HCT116 (cell line): ENCODE results near the gene AGAP1. TPM values are rescaled to one million over a fixed set of nuclear protein-coding genes. Genes with fewer than 3 reads are reported as not detected.

Experiments used
- ATAC-seq: fragments of 200-7000 bp; cut with Tn5 transposase; 2 replicates; pipeline ENCODE4 v1.9.1; 2020; ENCODE audit warnings: mild to moderate bottlenecking, moderate library complexity
- BruUV-seq: library from RNA; stranded (reverse); fragments of 400-500 nt; replicated peaks from 2 replicates; lab custom pipeline; 2021; lab: Mats Ljungman, UMichigan
- CTCF ChIA-PET: fragments of 300-600 bp; sonication (Branson Sonifier 250); formaldehyde crosslinking; loops from one replicate; lab custom pipeline; 2021; ENCODE audit warnings: antibody characterized with exemption; lab: Charles Lee
- POLR2A ChIA-PET: fragments of 300-600, 350-600 bp; sonication (Branson Sonifier 250); formaldehyde crosslinking; loops from one replicate; lab custom pipeline; 2021; ENCODE audit warnings: antibody characterized with exemption; lab: Charles Lee
- RAD21 ChIA-PET, 2 experiments: fragments of 300-600 bp; sonication (Branson Sonifier 250); formaldehyde crosslinking; loops; one replicate each; lab custom pipeline; 2023; ENCODE audit warnings: low total read pairs in 2 of 2; ENCODE audit not compliant: uncharacterized antibody in 2 of 2, unreplicated experiment in 2 of 2, low non-redundant PET in 1 of 2; lab: Charles Lee
- DNase-seq: peaks from one replicate; pipeline ENCODE4 v3.0.0-alpha.2; 2010; ENCODE audit warnings: low read depth, low spot score
- H2AFZ ChIP-seq: fragments of 200-600 bp; shearing (Covaris generic), sonication (generic); 2 replicates; pipeline ENCODE4 v1.6.1; 2017; ENCODE audit warnings: low read depth, mixed run types, mixed read lengths, antibody characterized with exemption, low read length; ENCODE audit not compliant: poor library complexity, severe bottlenecking
- H3K27ac ChIP-seq: 2 replicates; pipeline ENCODE4 v1.5.1; 2012; ENCODE audit warnings: low read depth, low read length
- H3K27me3 ChIP-seq: fragments of 200-600 bp; sonication (generic); 2 replicates; pipeline ENCODE4 v1.6.1; 2016; ENCODE audit warnings: mixed run types, low read length, mixed read lengths; ENCODE audit not compliant: insufficient read depth
- H3K36me3 ChIP-seq, 2 experiments: fragments of 200-500 bp in 1 of 2; fragments of 200-600 bp in 1 of 2; sonication (Bioruptor generic) in 1 of 2; sonication (generic) in 1 of 2; 2 replicates each; pipeline versions ENCODE4 v1.5.1 to v1.6.1; 2014 to 2016; ENCODE audit warnings: low read length in 2 of 2, inconsistent platforms in 1 of 2, mixed read lengths in 1 of 2, mixed run types in 1 of 2; ENCODE audit not compliant: insufficient read depth in 2 of 2, control insufficient read depth in 1 of 2
- H3K4me1 ChIP-seq, 2 experiments: fragments of 200-600 bp in 1 of 2; sonication (generic) in 1 of 2; 2 replicates each; pipeline versions ENCODE4 v1.5.1 to v1.6.1; 2012 to 2017; ENCODE audit warnings: low read length in 2 of 2, inconsistent platforms in 1 of 2, mild to moderate bottlenecking in 1 of 2, mixed read lengths in 1 of 2, mixed run types in 1 of 2, moderate library complexity in 1 of 2; ENCODE audit not compliant: insufficient read depth in 2 of 2, control insufficient read depth in 1 of 2
- H3K4me2 ChIP-seq: fragments of 200-600 bp; sonication (generic); 2 replicates; pipeline ENCODE4 v1.6.1; 2017; ENCODE audit warnings: mixed run types, low read length, mixed read lengths
- H3K4me3 ChIP-seq, 2 experiments: fragments of 200-600 bp in 1 of 2; sonication (generic) in 1 of 2; replicated peaks in 1 of 2; 2 replicates each; pipeline ENCODE4 v1.5.1; 2011 to 2016; ENCODE audit warnings: low read length in 2 of 2, control low read depth in 1 of 2, low read depth in 1 of 2, mild to moderate bottlenecking in 1 of 2, mixed read lengths in 1 of 2, mixed run types in 1 of 2
- H3K79me2 ChIP-seq: fragments of 200-600 bp; sonication (generic); 2 replicates; pipeline ENCODE4 v1.6.1; 2017; ENCODE audit warnings: mild to moderate bottlenecking, mixed run types, low read length, moderate library complexity, mixed read lengths; ENCODE audit not compliant: insufficient read depth
- H3K9ac ChIP-seq: fragments of 200-600 bp; sonication (generic); 2 replicates; pipeline ENCODE4 v1.6.1; 2016; ENCODE audit warnings: low read length, mixed read lengths
- H3K9me2 ChIP-seq: fragments of 200-600 bp; sonication (generic), shearing (Covaris generic); 2 replicates; pipeline ENCODE4 v1.6.1; 2017; ENCODE audit warnings: mixed run types, mild to moderate bottlenecking, moderate library complexity; ENCODE audit not compliant: insufficient read depth
- H3K9me3 ChIP-seq, 2 experiments: fragments of 200-500 bp in 1 of 2; fragments of 200-600 bp in 1 of 2; sonication (Bioruptor generic) in 1 of 2; sonication (generic) in 1 of 2; 2 replicates each; pipeline ENCODE4 v1.6.1; 2014 to 2017; ENCODE audit warnings: low read length in 2 of 2, mixed read lengths in 2 of 2, inconsistent platforms in 1 of 2, low read depth in 1 of 2, mild to moderate bottlenecking in 1 of 2, mixed run types in 1 of 2, moderate library complexity in 1 of 2; ENCODE audit not compliant: control insufficient read depth in 1 of 2, insufficient read depth in 1 of 2
- H4K20me1 ChIP-seq: fragments of 200-600 bp; sonication (generic), shearing (Covaris generic); 2 replicates; pipeline ENCODE4 v1.6.1; 2017; ENCODE audit warnings: mixed run types, mild to moderate bottlenecking, moderate library complexity; ENCODE audit not compliant: insufficient read depth
- CBX3 ChIP-seq: IDR thresholded peaks from 2 replicates; pipeline ENCODE4 v1.6.1; 2012; ENCODE audit warnings: low read depth
- CEBPB ChIP-seq: IDR thresholded peaks from 2 replicates; pipeline ENCODE4 v1.6.1; 2012; ENCODE audit warnings: low read depth
- CTCF ChIP-seq, 3 experiments: fragments of 200-600 bp in 1 of 3; sonication (generic) in 1 of 3; IDR thresholded peaks in 2 of 3; conservative IDR thresholded peaks in 1 of 3; 2 replicates each; pipeline ENCODE4 v1.5.1; 2012 to 2017; ENCODE audit warnings: low read depth in 2 of 3, low read length in 2 of 3, antibody characterized with exemption in 1 of 3, borderline replicate concordance in 1 of 3, control low read depth in 1 of 3, mild to moderate bottlenecking in 1 of 3, mixed read lengths in 1 of 3, mixed run types in 1 of 3, moderate library complexity in 1 of 3; ENCODE audit not compliant: insufficient read depth in 1 of 3
- EGR1 ChIP-seq: IDR thresholded peaks from 2 replicates; pipeline ENCODE4 v1.6.1; 2012; ENCODE audit warnings: low read depth
- ELF1 ChIP-seq: IDR thresholded peaks from 2 replicates; pipeline ENCODE4 v1.6.1; 2012; ENCODE audit warnings: low read depth, borderline replicate concordance
- EZH2 ChIP-seq: fragments of 200-600 bp; sonication (generic); IDR thresholded peaks from 2 replicates; pipeline ENCODE4 v1.6.1; 2017; ENCODE audit warnings: antibody characterized with exemption, mixed run types
- FOSL1 ChIP-seq: IDR thresholded peaks from 2 replicates; pipeline ENCODE4 v1.6.1; 2012; ENCODE audit warnings: low read depth
- JUND ChIP-seq: IDR thresholded peaks from 2 replicates; pipeline ENCODE4 v1.6.1; 2012
- POLR2A ChIP-seq: IDR thresholded peaks from 2 replicates; pipeline ENCODE4 v1.7.0; 2011; ENCODE audit warnings: borderline replicate concordance; ENCODE audit not compliant: insufficient read depth, insufficient read length; ENCODE audit errors: extremely low read depth
- POLR2AphosphoS5 ChIP-seq: IDR thresholded peaks from 2 replicates; pipeline ENCODE4 v1.6.1; 2011; ENCODE audit warnings: mild to moderate bottlenecking, low read depth, low read length, moderate library complexity
- RAD21 ChIP-seq: IDR thresholded peaks from 2 replicates; pipeline ENCODE4 v1.6.1; 2012; ENCODE audit warnings: low read depth, mild to moderate bottlenecking
- SIN3A ChIP-seq: IDR thresholded peaks from 2 replicates; pipeline ENCODE4 v1.6.1; 2012; ENCODE audit warnings: low read depth
- SP1 ChIP-seq: IDR thresholded peaks from 2 replicates; pipeline ENCODE4 v1.6.1; 2012; ENCODE audit warnings: low read depth
- SRF ChIP-seq: IDR thresholded peaks from 2 replicates; pipeline ENCODE4 v1.6.1; 2012; ENCODE audit warnings: low read depth
- TCF7L2 ChIP-seq: IDR thresholded peaks from 2 replicates; pipeline ENCODE4 v1.7.0; 2011; ENCODE audit warnings: borderline replicate concordance, inconsistent platforms; ENCODE audit not compliant: insufficient read depth, insufficient read length; ENCODE audit errors: extremely low read depth
- YY1 ChIP-seq: IDR thresholded peaks from 2 replicates; pipeline ENCODE4 v1.6.1; 2011; ENCODE audit warnings: low read length, low read depth, moderate library complexity, mild to moderate bottlenecking; ENCODE audit not compliant: insufficient replicate concordance; ENCODE audit errors: extremely low read depth
- ZFX ChIP-seq: fragments of 450-650 bp; IDR thresholded peaks from 2 replicates; pipeline ENCODE4 v1.6.1; 2017
- intact Hi-C: fragments of 100-400 bp; cut with micrococcal nuclease; formaldehyde crosslinking; loops from 2 replicates; pipeline ENCODE4 v1.10.0; 2022
- total RNA-seq: library from RNA; stranded (reverse); gene quantifications from one replicate; pipeline ENCODE4 v1.2.1, GENCODE V29; 2021; ENCODE audit not compliant: unreplicated experiment
- TF ChIP-seq, protein P1 (sequence below): IDR thresholded peaks from 2 replicates; pipeline ENCODE4 v1.6.1; 2012; ENCODE audit warnings: low read depth
- TF ChIP-seq, protein P2 (sequence below): IDR thresholded peaks from 2 replicates; pipeline ENCODE4 v1.6.1; 2012
- TF ChIP-seq, protein P3 (sequence below): IDR thresholded peaks from 2 replicates; pipeline ENCODE4 v1.6.1; 2012

Gene AGAP1
- total RNA-seq, 1 experiment from 2014 or later, result 43.8 TPM

- POLR2A ChIA-PET, result no interaction called here
- RAD21 ChIA-PET, result no interaction called here
- Histone ChIP-seq H3K4me2 (no peak overlapping the region), H3K9me2 (no peaks in the 10 kb centered on the region), H4K20me1 (no peaks in the 10 kb centered on the region; the same call in 1 of the 2 replicates), H3K9me3 (no peaks in the 10 kb centered on the region; a peak in 1 of 4 replicates), H3K27me3 (no peaks in the 10 kb centered on the region), H2AFZ (no peak overlapping the region), H3K4me1 (no peaks in the 10 kb centered on the region; a peak in 1 of 4 replicates), H3K79me2 (peaks cover 71% of the 10 kb centered on the region), H3K9ac (no peak overlapping the region), H3K27ac (no peak overlapping the region), H3K4me3 (no peak overlapping the region), H3K36me3 (no peaks in the 10 kb centered on the region)
- BruUV-seq, result no TSS peak
- TF ChIP-seq SRF (no peak), SP1 (no peak), RAD21 (no peak), ELF1 (no peak), ZFX (no peak), POLR2AphosphoS5 (no peak), EGR1 (no peak), CBX3 (no peak), TCF7L2 (no peak), POLR2A (no peak), CTCF (IDR thresholded peaks at IDR 0.05 in 2 of 3, conservative IDR thresholded peaks at IDR 0.05 in 1 of 3; ENCODE audit: borderline replicate concordance in 1 of 3, insufficient read depth in 1 of 3, low read depth in 2 of 3, low read length in 2 of 3) (no peak), CEBPB (no peak), SIN3A (no peak), JUND (no peak), FOSL1 (no peak), EZH2 (no peak), YY1 (no peak)
- TF ChIP-seq, protein P1, sequence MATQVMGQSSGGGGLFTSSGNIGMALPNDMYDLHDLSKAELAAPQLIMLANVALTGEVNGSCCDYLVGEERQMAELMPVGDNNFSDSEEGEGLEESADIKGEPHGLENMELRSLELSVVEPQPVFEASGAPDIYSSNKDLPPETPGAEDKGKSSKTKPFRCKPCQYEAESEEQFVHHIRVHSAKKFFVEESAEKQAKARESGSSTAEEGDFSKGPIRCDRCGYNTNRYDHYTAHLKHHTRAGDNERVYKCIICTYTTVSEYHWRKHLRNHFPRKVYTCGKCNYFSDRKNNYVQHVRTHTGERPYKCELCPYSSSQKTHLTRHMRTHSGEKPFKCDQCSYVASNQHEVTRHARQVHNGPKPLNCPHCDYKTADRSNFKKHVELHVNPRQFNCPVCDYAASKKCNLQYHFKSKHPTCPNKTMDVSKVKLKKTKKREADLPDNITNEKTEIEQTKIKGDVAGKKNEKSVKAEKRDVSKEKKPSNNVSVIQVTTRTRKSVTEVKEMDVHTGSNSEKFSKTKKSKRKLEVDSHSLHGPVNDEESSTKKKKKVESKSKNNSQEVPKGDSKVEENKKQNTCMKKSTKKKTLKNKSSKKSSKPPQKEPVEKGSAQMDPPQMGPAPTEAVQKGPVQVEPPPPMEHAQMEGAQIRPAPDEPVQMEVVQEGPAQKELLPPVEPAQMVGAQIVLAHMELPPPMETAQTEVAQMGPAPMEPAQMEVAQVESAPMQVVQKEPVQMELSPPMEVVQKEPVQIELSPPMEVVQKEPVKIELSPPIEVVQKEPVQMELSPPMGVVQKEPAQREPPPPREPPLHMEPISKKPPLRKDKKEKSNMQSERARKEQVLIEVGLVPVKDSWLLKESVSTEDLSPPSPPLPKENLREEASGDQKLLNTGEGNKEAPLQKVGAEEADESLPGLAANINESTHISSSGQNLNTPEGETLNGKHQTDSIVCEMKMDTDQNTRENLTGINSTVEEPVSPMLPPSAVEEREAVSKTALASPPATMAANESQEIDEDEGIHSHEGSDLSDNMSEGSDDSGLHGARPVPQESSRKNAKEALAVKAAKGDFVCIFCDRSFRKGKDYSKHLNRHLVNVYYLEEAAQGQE, result no peak
- TF ChIP-seq, protein P2, sequence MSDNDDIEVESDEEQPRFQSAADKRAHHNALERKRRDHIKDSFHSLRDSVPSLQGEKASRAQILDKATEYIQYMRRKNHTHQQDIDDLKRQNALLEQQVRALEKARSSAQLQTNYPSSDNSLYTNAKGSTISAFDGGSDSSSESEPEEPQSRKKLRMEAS, result no peak
- TF ChIP-seq, protein P3, sequence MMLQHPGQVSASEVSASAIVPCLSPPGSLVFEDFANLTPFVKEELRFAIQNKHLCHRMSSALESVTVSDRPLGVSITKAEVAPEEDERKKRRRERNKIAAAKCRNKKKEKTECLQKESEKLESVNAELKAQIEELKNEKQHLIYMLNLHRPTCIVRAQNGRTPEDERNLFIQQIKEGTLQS, result no peak
- intact Hi-C loops, result no loop called here
- CTCF ChIA-PET, result interaction anchor here (0.7 kb wide), 1 partner anchor 119 kb away, joined by 3 read pairs; no protein-coding TSS in a partner anchor
- ATAC-seq, result no peak
- no peak for DNase-seq
Measured at GRCh38 chr2:235621736-235622135, 127.9 kb downstream of the AGAP1 start.
